Thyroid gland (tissue), 4 donors: ENCODE measurements around the gene PGF.

ENCODE experiments used
- CTCF ChIP-seq, 6 experiments: fragments of 200-600 bp in 3 of 6; fragments of 450-650 bp in 3 of 6; sonication (generic) in 3 of 6; IDR thresholded peaks; one replicate each; pipeline ENCODE4 v1.5.1; 2016 to 2019; ENCODE audit warnings: antibody characterized with exemption in 6 of 6, mild to moderate bottlenecking in 2 of 6, inconsistent platforms in 1 of 6, moderate library complexity in 1 of 6
- POLR2A ChIP-seq, 2 donors: fragments of 450-650 bp; IDR thresholded peaks; one replicate each; pipeline ENCODE4 v1.6.1; 2017; ENCODE audit warnings: antibody characterized with exemption in 2 of 2, mild to moderate bottlenecking in 2 of 2, moderate library complexity in 1 of 2

- TF ChIP-seq CTCF (IDR thresholded peaks at IDR 0.05) (peak in 4 of 6 experiments; percentile 10 to 41 (median 26)), POLR2A (IDR thresholded peaks at IDR 0.05) (peak in 1 of 2 donors; percentile 29)
These were observed 2.5 kb downstream of the PGF start for GRCh38 chr14:74952697-74953484.
